GM18517 (cell line): ENCODE results near the gene SRD5A3.
A peak's percentile ranks its signal among the peaks of the same experiment; 100 is the strongest.

Experiments
- ATAC-seq: cut with Tn5 transposase; IDR thresholded peaks from one replicate; pipeline ENCODE4 v1.9.1; 2021; ENCODE audit warnings: mild to moderate bottlenecking, moderate library complexity; ENCODE audit not compliant: unreplicated experiment

The SRD5A3 gene

GRCh38 chr4:55372259-55372658, 26.2 kb downstream of the SRD5A3 start:
- no peak for ATAC-seq

- ATAC-seq, result no peak
Measured at GRCh38 chr4:55373461-55373860, 27.4 kb downstream of the SRD5A3 start.

GRCh38 chr4:55376698-55377097, 30.7 kb downstream of the SRD5A3 start:
- ATAC-seq, result no peak

GRCh38 chr4:55378617-55379467, 32.8 kb downstream of the SRD5A3 start:
- ATAC-seq, result no peak

- no peak for ATAC-seq
Measured at GRCh38 chr4:55380576-55380975, 34.5 kb downstream of the SRD5A3 start.

GRCh38 chr4:55381502-55381901, 35.5 kb downstream of the SRD5A3 start:
- no peak for ATAC-seq

- ATAC-seq, result no peak
Measured at GRCh38 chr4:55382488-55383003, 36.5 kb downstream of the SRD5A3 start.

GRCh38 chr4:55385201-55385649, 39.2 kb downstream of the SRD5A3 start:
- ATAC-seq, result no peak

- ATAC-seq, result peak; percentile 69
Measured at GRCh38 chr4:55386073-55386472, 40.0 kb downstream of the SRD5A3 start.

- no peak for ATAC-seq
Measured at GRCh38 chr4:55386840-55387239, 40.8 kb downstream of the SRD5A3 start.

- no peak for ATAC-seq
Measured at GRCh38 chr4:55393461-55394320, 47.6 kb downstream of the SRD5A3 start.

- peak; percentile 4 for ATAC-seq
Measured at GRCh38 chr4:55395218-55395528, 49.1 kb downstream of the SRD5A3 start.

GRCh38 chr4:55395529-55396307, 49.7 kb downstream of the SRD5A3 start, which contains the start of gene TMEM165:
TMEM165 (plus strand) TSS chr4:55395957; CDS start chr4:55396190, 233 bp downstream.
- peak; percentile 86 for ATAC-seq

- peak; percentile 21 for ATAC-seq
Measured at GRCh38 chr4:55396308-55397125, 50.5 kb downstream of the SRD5A3 start.

GRCh38 chr4:55397126-55397436, 51.0 kb downstream of the SRD5A3 start:
- no peak for ATAC-seq

GRCh38 chr4:55397520-55398321, 51.7 kb downstream of the SRD5A3 start:
- no peak for ATAC-seq

- ATAC-seq, result no peak
Measured at GRCh38 chr4:55398461-55398860, 52.4 kb downstream of the SRD5A3 start.

GRCh38 chr4:55398966-55399365, 52.9 kb downstream of the SRD5A3 start:
- ATAC-seq, result no peak

GRCh38 chr4:55399581-55399980, 53.5 kb downstream of the SRD5A3 start:
- no peak for ATAC-seq
